HEK293 (cell line): ENCODE measurements around the gene CENPO.

Experiments used
- CTCF ChIA-PET: fragments of 350-600 bp; formaldehyde crosslinking; extraction: SDS; loops from one replicate; lab custom pipeline; 2021; ENCODE audit warnings: antibody characterized with exemption; lab: Yijun Ruan, JAX
- POLR2A ChIA-PET: fragments of 300-600 bp; formaldehyde crosslinking; extraction: SDS; loops from one replicate; lab custom pipeline; 2020; ENCODE audit warnings: antibody characterized with exemption, inconsistent platforms; lab: Yijun Ruan, JAX
- H3K27ac ChIP-seq: fragments of 200-500 bp; sonication (Bioruptor generic); 2 replicates; pipeline ENCODE4 v1.5.1; 2014; ENCODE audit warnings: low read depth, low read length, control low read depth, inconsistent platforms; ENCODE audit errors: extremely low read depth
- H3K36me3 ChIP-seq, 2 experiments: fragments of 200-500 bp in 1 of 2; sonication (Bioruptor generic) in 1 of 2; 1 replicate in 1 of 2; 2 replicates in 1 of 2; pipeline ENCODE4 v1.5.1; 2014 to 2017; ENCODE audit warnings: inconsistent platforms in 2 of 2, low read length in 2 of 2; ENCODE audit not compliant: control insufficient read depth in 2 of 2, insufficient read depth in 1 of 2
- H3K4me1 ChIP-seq: fragments of 200-500 bp; sonication (Bioruptor generic); 2 replicates; pipeline ENCODE4 v1.5.1; 2014; ENCODE audit warnings: mild to moderate bottlenecking, low read length, inconsistent platforms; ENCODE audit not compliant: control insufficient read depth, insufficient read depth
- H3K4me3 ChIP-seq: 2 replicates; pipeline ENCODE4 v1.5.1; 2011; ENCODE audit warnings: low read depth, mild to moderate bottlenecking, control low read depth, low read length, moderate library complexity
- H3K9me3 ChIP-seq: fragments of 200-500 bp; sonication (Bioruptor generic); 2 replicates; pipeline ENCODE4 v1.5.1; 2014; ENCODE audit warnings: low read depth, low read length, inconsistent platforms; ENCODE audit not compliant: control insufficient read depth, insufficient read depth
- ZNF692 ChIP-seq: fragments of 450-650 bp; formaldehyde crosslinking; IDR thresholded peaks from 2 replicates; pipeline ENCODE4 v1.5.1; 2016; ENCODE audit warnings: missing biosample characterization, missing genetic modification characterization
- TF ChIP-seq, protein P1 (sequence below): fragments of 450-650 bp; formaldehyde crosslinking; IDR thresholded peaks from 2 replicates; pipeline ENCODE4 v1.5.1; 2016; ENCODE audit warnings: missing biosample characterization, missing genetic modification characterization

CENPO gene

GRCh38 chr2:24871852-24872333 is 78.7 kb downstream of the CENPO start:
- Histone ChIP-seq H3K4me3 (no peak overlapping the region), H3K36me3 (peaks cover 10 to 39% of the 10 kb centered on the region in 2 experiments), H3K27ac (no peak overlapping the region), H3K9me3 (no peaks in the 10 kb centered on the region), H3K4me1 (no peaks in the 10 kb centered on the region; the same call in 1 of the 2 replicates)
- ChIA-PET POLR2A (no interaction called here), CTCF (no interaction called here)
- TF ChIP-seq ZNF692 (tag by site-specific recombination) = no peak
- TF ChIP-seq, protein P1, sequence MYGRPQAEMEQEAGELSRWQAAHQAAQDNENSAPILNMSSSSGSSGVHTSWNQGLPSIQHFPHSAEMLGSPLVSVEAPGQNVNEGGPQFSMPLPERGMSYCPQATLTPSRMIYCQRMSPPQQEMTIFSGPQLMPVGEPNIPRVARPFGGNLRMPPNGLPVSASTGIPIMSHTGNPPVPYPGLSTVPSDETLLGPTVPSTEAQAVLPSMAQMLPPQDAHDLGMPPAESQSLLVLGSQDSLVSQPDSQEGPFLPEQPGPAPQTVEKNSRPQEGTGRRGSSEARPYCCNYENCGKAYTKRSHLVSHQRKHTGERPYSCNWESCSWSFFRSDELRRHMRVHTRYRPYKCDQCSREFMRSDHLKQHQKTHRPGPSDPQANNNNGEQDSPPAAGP = peak; percentile 34; the same call in 1 of the 2 replicates
